NT2/D1 (cell line): ENCODE results near the gene CCDC39.

Source experiments
- SUZ12 ChIP-seq: IDR thresholded peaks from 2 replicates; pipeline ENCODE4 v1.6.1; 2011; ENCODE audit not compliant: insufficient read length, insufficient read depth; ENCODE audit errors: extremely low read depth
- YY1 ChIP-seq: IDR thresholded peaks from 2 replicates; pipeline ENCODE4 v1.6.1; 2011; ENCODE audit not compliant: insufficient read length, insufficient read depth
- ZNF274 ChIP-seq: IDR thresholded peaks from 2 replicates; pipeline ENCODE4 v1.6.1; 2011; ENCODE audit warnings: mild to moderate bottlenecking, low read depth, low read length

DNA sequence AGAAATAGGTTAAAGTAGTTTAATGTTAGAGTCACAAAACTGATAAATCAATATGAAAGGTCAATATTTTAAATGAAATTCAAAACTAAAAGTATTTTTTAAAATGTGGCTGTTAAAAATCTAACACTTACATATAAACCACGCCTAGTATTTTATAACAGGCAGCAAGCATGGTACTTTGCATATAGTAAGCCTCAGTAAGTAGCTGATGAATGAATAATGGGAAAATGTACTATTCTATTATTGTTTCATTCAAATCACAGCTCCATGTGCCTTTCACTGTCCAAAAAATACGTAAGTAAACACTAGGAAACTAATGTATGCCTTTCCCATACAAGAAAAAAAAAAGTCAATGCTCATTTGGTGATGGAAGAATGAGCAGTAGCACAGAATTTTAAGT lies 17.8 kb downstream of the CCDC39 start:
- TF ChIP-seq YY1 (no peak), ZNF274 (no peak), SUZ12 (no peak)
